ENCODE measurements around the gene PDE2A.

PDE2A gene

GRCh38 chr11:72655014-72655413 lies 19.2 kb downstream of the PDE2A start:
- DNase-seq, result no peak

GRCh38 chr11:72653649-72654048 lies 20.6 kb downstream of the PDE2A start:
- DNase-seq, result no peak

GRCh38 chr11:72652873-72653630 lies 21.2 kb downstream of the PDE2A start:
- DNase-seq, result no peak

GRCh38 chr11:72652133-72652532 lies 22.1 kb downstream of the PDE2A start:
- DNase-seq, result no peak

GRCh38 chr11:72649215-72649976 lies 24.8 kb downstream of the PDE2A start:
- DNase-seq, result no peak

GRCh38 chr11:72648384-72649136 lies 25.7 kb downstream of the PDE2A start:
- DNase-seq, result no peak

GRCh38 chr11:72647882-72648281 lies 26.3 kb downstream of the PDE2A start:
- DNase-seq, result no peak

- no peak for DNase-seq
Measured at GRCh38 chr11:72646472-72646871, 27.8 kb downstream of the PDE2A start.

GRCh38 chr11:72646024-72646423 lies 28.2 kb downstream of the PDE2A start:
- no peak for DNase-seq

- no peak for DNase-seq
Measured at GRCh38 chr11:72643547-72643946, 30.7 kb downstream of the PDE2A start.

- peak; percentile 58 for DNase-seq
Measured at GRCh38 chr11:72642884-72643522, 31.2 kb downstream of the PDE2A start.

GRCh38 chr11:72642043-72642883 lies 32.0 kb downstream of the PDE2A start:
- no peak for DNase-seq

- no peak for DNase-seq
Measured at GRCh38 chr11:72641522-72642042, 32.6 kb downstream of the PDE2A start.

- DNase-seq, result no peak
Measured at GRCh38 chr11:72639502-72640375, 34.5 kb downstream of the PDE2A start.

- DNase-seq, result no peak
Measured at GRCh38 chr11:72637926-72638325, 36.3 kb downstream of the PDE2A start.

GRCh38 chr11:72637198-72637597 lies 37.0 kb downstream of the PDE2A start:
- DNase-seq, result no peak

- DNase-seq, result no peak
Measured at GRCh38 chr11:72636376-72636775, 37.8 kb downstream of the PDE2A start.

- no peak for DNase-seq
Measured at GRCh38 chr11:72635933-72636332, 38.3 kb downstream of the PDE2A start.

- DNase-seq, result no peak
Measured at GRCh38 chr11:72635309-72635915, 38.8 kb downstream of the PDE2A start.

GRCh38 chr11:72634472-72635095 lies 39.6 kb downstream of the PDE2A start:
- DNase-seq, result no peak
